Bronchial epithelial cell (primary cell): ENCODE measurements around the gene DNAJC9. TPM values are rescaled to one million over a fixed set of nuclear protein-coding genes. Genes with fewer than 3 reads are reported as not detected.

Experiments
- DNase-seq: peaks from one replicate; pipeline ENCODE4 v3.0.0-alpha.2; 2010; ENCODE audit warnings: low read depth
- FAIRE-seq: peaks from 2 replicates; lab custom pipeline; 2011; peaks lifted over from hg19 to GRCh38; lab: Jason Lieb, UNC
- H3K27me3 ChIP-seq: 2 replicates; pipeline ENCODE4 v1.5.1; 2011; ENCODE audit warnings: low read length; ENCODE audit not compliant: control insufficient read depth, insufficient read depth
- H3K36me3 ChIP-seq: 2 replicates; pipeline ENCODE4 v1.5.1; 2011; ENCODE audit warnings: low read length; ENCODE audit not compliant: control insufficient read depth, insufficient read depth
- H3K4me3 ChIP-seq: 2 replicates; pipeline ENCODE4 v1.5.1; 2011; ENCODE audit warnings: mild to moderate bottlenecking, low read depth, low read length, control low read depth
- total RNA-seq: library from RNA; depleted of rRNA; stranded (reverse); fragments of >200 nt; gene quantifications from 2 replicates; pipeline ENCODE4 v1.2.1, GENCODE V29; 2014
- TF ChIP-seq, protein P1 (sequence below): IDR thresholded peaks from 2 replicates; pipeline ENCODE4 v1.5.1; 2011; ENCODE audit warnings: mild to moderate bottlenecking, moderate library complexity, low read length, control low read depth, inconsistent platforms; ENCODE audit not compliant: insufficient read depth, severe bottlenecking

Gene DNAJC9
- total RNA-seq, 1 donor from 2014 or later, result 35.0 TPM

DNA sequence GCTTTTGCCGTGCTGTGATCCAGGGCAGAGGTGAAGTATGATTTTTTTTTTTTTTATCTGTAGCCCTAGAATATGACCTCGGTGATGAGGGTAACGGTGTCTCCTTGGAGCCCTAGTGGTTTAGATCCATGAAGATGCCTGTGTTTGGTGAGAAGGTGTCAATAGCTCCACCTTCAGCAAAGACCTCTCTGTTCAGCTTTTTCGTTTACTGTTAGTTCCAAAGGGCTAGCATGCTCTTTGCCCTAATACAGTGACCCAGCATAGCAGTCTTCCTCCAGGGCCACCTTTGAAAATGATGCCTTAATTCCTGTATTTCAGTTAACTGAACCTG lies 6.1 kb upstream of the DNAJC9 start:
- TF ChIP-seq, protein P1, sequence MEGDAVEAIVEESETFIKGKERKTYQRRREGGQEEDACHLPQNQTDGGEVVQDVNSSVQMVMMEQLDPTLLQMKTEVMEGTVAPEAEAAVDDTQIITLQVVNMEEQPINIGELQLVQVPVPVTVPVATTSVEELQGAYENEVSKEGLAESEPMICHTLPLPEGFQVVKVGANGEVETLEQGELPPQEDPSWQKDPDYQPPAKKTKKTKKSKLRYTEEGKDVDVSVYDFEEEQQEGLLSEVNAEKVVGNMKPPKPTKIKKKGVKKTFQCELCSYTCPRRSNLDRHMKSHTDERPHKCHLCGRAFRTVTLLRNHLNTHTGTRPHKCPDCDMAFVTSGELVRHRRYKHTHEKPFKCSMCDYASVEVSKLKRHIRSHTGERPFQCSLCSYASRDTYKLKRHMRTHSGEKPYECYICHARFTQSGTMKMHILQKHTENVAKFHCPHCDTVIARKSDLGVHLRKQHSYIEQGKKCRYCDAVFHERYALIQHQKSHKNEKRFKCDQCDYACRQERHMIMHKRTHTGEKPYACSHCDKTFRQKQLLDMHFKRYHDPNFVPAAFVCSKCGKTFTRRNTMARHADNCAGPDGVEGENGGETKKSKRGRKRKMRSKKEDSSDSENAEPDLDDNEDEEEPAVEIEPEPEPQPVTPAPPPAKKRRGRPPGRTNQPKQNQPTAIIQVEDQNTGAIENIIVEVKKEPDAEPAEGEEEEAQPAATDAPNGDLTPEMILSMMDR, result peak; percentile 8
- Histone ChIP-seq H3K36me3 (peaks cover under 1% of the 10 kb centered on the region), H3K4me3 (peak overlapping the region; percentile 61), H3K27me3 (no peaks in the 10 kb centered on the region)
- peak; percentile 21 for DNase-seq
- FAIRE-seq, result no peak

DNA sequence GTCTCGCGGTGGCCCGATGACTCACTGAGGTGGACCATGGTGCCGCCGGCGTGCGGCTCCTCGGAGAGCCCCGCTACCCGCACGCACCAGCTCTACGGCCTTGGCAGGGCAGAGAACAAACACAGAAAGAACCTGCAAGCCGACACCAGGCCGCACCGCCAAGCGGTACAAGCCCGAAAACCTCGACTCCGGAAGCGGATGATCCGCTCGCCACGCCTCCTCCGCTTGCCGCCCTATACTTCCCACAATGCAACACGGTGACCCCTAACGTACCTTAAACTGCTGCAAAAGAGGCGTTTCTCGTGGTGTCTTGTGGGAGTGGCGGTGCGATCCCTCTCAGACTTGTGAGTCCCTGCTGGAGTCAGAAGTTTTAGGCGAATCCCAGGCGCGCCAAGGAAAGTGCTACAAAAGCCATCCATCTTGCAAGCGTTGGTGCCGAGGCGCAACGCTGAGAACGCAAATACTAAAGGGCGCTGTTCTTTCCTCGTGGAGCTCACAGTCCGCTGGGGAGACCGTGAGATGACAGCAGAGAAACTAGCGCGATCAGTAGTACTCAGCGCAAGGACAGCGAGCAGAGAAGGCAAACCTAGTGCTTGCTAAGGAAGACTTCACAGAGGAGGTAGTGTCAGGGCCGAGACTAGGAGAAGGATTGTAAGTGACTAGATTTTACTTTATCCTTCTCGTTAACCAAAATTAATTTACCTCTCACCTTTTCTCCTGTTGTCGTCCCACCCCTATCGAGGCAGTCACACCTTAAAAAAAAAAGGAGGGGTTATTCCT lies 5.6 kb upstream of the DNAJC9 start, which contains the start of gene MRPS16:
TSS of gene MRPS16 (minus strand) at position 200 of the 780 bp plus-strand sequence. CDS start at position 38, 162 bp downstream.
- FAIRE-seq, result peak; percentile 86

DNA sequence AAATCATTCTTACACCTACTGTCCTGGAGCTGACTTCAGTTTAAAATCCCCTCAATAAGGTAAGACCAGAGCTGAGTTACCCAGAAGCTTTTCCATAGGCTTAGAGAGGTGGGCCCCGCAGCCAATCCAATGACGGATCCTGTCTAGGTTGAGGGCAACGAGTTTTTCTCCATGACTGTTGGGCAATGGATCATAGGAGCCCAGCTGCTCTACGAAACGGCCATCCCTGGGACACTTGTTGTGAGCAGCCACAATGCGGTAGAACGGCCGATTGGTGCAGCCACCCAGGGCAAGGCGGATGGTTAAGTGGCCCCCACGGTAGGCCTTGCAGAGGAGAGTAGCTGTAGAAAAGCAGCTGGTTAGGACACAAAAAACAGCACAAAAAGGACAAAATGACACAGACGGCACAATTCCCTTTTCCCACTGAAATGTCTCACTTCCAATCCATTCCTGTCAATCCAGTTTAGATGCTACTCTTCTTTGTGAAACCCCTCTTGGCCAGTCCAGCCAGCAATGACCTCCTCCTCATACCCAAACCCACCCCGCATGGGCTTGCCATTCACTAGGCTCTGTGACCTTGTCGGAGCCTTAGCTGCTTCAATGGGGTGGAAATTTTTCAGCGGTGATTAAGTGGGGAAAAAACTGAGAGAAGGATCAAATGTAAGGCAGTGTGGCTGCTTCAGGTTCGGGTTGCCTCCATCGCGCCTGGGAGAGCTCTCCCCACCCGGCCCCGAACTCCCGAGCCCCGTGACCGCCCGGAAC lies 4.8 kb upstream of the DNAJC9 start:
- no peak for FAIRE-seq
- TF ChIP-seq, protein P1, result no peak
- DNase-seq, result no peak
- no peaks in the 10 kb centered on the region for H3K27me3 ChIP-seq
- peak overlapping the region; percentile 61 for H3K4me3 ChIP-seq
- H3K36me3 ChIP-seq, result peaks cover 1% of the 10 kb centered on the region

More for the DNA sequence above, 5.6 kb upstream of the DNAJC9 start, which contains the start of gene MRPS16:
- peak; percentile 93 for DNase-seq
- Histone ChIP-seq H3K4me3 (peak within 1 kb of the TSS; percentile 61), H3K27me3 (no peaks in the 10 kb centered on the region), H3K36me3 (peaks cover 1% of the 10 kb centered on the region)
- TF ChIP-seq, protein P1, result no peak

DNA sequence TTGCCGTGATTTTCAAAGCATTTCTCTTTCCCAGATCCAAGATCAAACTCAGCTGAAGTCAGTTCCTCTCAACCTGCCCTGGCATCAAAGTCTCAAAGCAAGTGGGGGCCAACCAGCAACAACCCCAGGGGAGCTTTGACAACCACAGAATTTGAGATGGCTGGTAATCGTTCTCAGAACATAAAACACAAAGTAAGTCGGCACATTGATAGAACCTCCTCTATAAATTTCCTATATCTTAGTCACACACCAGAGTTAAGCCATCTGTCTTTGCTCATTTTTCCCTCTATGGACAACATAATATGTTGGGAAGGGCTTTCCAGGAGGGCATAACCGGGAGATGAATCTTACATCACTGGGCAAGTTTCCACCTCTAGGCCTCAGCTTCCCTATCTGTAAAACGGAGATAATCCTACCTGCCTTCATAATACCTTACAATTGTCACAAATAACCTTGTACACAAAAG lies 1.2 kb upstream of the DNAJC9 start:
- DNase-seq (no peak), FAIRE-seq (no peak)
- Histone ChIP-seq H3K4me3 (no peak overlapping the region), H3K27me3 (no peaks in the 10 kb centered on the region), H3K36me3 (peaks cover 1% of the 10 kb centered on the region)
- TF ChIP-seq, protein P1, result no peak

DNA sequence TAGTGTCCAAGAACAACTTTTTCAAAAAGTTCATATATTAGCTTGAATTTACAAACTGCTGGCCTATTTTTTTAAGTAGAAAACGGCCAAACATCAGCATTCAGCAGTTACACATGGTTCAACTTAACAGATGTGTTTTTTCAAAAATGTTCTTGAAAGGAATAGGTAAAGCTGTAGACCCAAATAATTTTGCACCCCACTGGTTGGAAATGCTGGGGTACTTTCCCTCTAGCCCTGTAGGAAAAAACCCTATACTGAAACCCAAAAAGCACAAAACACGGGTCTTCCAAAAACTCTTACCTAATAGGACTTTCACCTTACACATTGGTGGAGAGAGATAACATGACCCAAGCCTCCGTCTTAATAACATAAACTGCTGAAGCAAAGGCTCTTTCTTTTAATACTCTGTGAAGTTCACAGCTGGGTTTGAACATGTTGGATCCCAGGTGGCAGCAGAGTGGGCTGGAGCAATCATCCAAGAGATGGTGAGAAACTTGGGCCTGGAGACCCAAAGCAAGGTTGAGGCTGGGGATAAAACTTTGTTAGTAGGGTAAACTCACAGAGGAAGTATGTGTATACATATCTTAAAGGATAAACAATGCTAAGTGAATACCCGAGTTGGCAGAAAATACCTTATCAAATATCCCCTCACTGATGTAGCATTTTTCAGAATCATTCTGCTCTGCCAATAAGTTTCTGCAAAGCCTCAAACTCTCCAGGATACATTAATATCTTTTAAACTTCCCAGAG lies 629 bp upstream of the DNAJC9 start:
- TF ChIP-seq, protein P1, result no peak
- Histone ChIP-seq H3K27me3 (no peaks in the 10 kb centered on the region), H3K36me3 (peaks cover 1% of the 10 kb centered on the region), H3K4me3 (peak overlapping the region; percentile 86)
- DNase-seq, result no peak
- FAIRE-seq, result no peak
